ENCODE data around the gene MMP14.
"Not testable (repeated sequence)": the region's sequence is repeated elsewhere in the genome, so short reads cannot be mapped to it uniquely, and the experiment has no call there.

The MMP14 gene

GRCh38 chr14:22792158-22792557 lies 44.2 kb upstream of the MMP14 start:
- H3K27me3 ChIP-seq (ENCODE audit: insufficient read depth, poor library complexity, severe bottlenecking), result no peaks in the 10 kb centered on the region
- H3K27ac ChIP-seq (replicated peaks), result no peak overlapping the region
- DNase-seq (ENCODE audit: low read depth in 1 of 2, low spot score in 1 of 2), result no peak
- TF ChIP-seq, protein P1, sequence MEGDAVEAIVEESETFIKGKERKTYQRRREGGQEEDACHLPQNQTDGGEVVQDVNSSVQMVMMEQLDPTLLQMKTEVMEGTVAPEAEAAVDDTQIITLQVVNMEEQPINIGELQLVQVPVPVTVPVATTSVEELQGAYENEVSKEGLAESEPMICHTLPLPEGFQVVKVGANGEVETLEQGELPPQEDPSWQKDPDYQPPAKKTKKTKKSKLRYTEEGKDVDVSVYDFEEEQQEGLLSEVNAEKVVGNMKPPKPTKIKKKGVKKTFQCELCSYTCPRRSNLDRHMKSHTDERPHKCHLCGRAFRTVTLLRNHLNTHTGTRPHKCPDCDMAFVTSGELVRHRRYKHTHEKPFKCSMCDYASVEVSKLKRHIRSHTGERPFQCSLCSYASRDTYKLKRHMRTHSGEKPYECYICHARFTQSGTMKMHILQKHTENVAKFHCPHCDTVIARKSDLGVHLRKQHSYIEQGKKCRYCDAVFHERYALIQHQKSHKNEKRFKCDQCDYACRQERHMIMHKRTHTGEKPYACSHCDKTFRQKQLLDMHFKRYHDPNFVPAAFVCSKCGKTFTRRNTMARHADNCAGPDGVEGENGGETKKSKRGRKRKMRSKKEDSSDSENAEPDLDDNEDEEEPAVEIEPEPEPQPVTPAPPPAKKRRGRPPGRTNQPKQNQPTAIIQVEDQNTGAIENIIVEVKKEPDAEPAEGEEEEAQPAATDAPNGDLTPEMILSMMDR (IDR thresholded peaks at IDR 0.05; ENCODE audit: insufficient read depth, low read length), result no peak
- no peak for TF ChIP-seq GABPA (IDR thresholded peaks at IDR 0.05; ENCODE audit: low read depth)
- TF ChIP-seq REST (IDR thresholded peaks at IDR 0.05; ENCODE audit: insufficient replicate concordance, low read depth), result no peak
- TF ChIP-seq POLR2AphosphoS5 (IDR thresholded peaks at IDR 0.05; ENCODE audit: low read depth), result no peak
- no peak for TF ChIP-seq SPI1 (IDR thresholded peaks at IDR 0.05; ENCODE audit: borderline replicate concordance, low read depth)
- no peak overlapping the region for H3K4me3 ChIP-seq (replicated peaks; ENCODE audit: insufficient read depth, low read length)

- H3K27me3 ChIP-seq (ENCODE audit: insufficient read depth, poor library complexity, severe bottlenecking); DNase-seq (ENCODE audit: low read depth in 1 of 2, low spot score in 1 of 2); H3K27ac ChIP-seq (replicated peaks); H3K4me3 ChIP-seq (replicated peaks; ENCODE audit: insufficient read depth, low read length): not testable (repeated sequence)
These were observed 42.8 kb upstream of the MMP14 start for GRCh38 chr14:22793550-22793949.

DNA sequence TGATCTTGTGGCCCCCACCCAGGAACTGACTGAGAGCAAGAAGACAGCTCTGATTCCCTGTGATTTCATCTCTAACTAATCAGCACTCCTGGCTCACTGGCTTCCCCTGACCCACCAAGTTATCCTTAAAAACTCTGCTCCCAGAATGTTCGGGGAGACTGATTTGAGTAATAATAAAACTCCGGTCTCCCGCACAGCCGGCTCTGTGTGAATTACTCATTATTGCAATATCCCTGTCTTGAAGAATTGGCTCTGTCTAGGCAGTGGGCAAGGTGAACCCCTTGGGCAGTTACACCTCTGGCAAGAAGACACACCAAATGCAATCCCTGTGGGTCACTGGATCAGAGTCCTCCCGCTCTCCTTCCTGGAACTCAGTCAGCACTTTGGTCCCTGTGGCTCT lies 42.4 kb upstream of the MMP14 start:
- no peak for DNase-seq (ENCODE audit: low read depth in 1 of 2, low spot score in 1 of 2)
- H3K27ac ChIP-seq (replicated peaks), result no peak overlapping the region
- no peak for TF ChIP-seq POLR2AphosphoS5 (IDR thresholded peaks at IDR 0.05; ENCODE audit: low read depth)
- TF ChIP-seq, protein P1 (IDR thresholded peaks at IDR 0.05; ENCODE audit: insufficient read depth, low read length), result no peak
- no peak for TF ChIP-seq SPI1 (IDR thresholded peaks at IDR 0.05; ENCODE audit: borderline replicate concordance, low read depth)
- TF ChIP-seq REST (IDR thresholded peaks at IDR 0.05; ENCODE audit: insufficient replicate concordance, low read depth), result no peak
- H3K4me3 ChIP-seq (replicated peaks; ENCODE audit: insufficient read depth, low read length), result no peak overlapping the region
- no peaks in the 10 kb centered on the region for H3K27me3 ChIP-seq (ENCODE audit: insufficient read depth, poor library complexity, severe bottlenecking)

GRCh38 chr14:22794551-22794951 lies 41.8 kb upstream of the MMP14 start:
- no peak for DNase-seq (ENCODE audit: low read depth in 1 of 2, low spot score in 1 of 2)

More at GRCh38 chr14:22794551-22794951, 41.8 kb upstream of the MMP14 start:
- Histone ChIP-seq H3K27ac (replicated peaks) (no peak overlapping the region), H3K27me3 (ENCODE audit: insufficient read depth, poor library complexity, severe bottlenecking) (no peaks in the 10 kb centered on the region), H3K4me3 (replicated peaks; ENCODE audit: insufficient read depth, low read length) (no peak overlapping the region)
- TF ChIP-seq SPI1 (IDR thresholded peaks at IDR 0.05; ENCODE audit: borderline replicate concordance, low read depth), result no peak
- no peak for TF ChIP-seq GABPA (IDR thresholded peaks at IDR 0.05; ENCODE audit: low read depth)
- TF ChIP-seq REST (IDR thresholded peaks at IDR 0.05; ENCODE audit: insufficient replicate concordance, low read depth), result no peak
- no peak for TF ChIP-seq POLR2AphosphoS5 (IDR thresholded peaks at IDR 0.05; ENCODE audit: low read depth)
- TF ChIP-seq, protein P1 (IDR thresholded peaks at IDR 0.05; ENCODE audit: insufficient read depth, low read length), result no peak

Measured in HL-60 (cell line).